Gastrocnemius medialis (tissue), 4 donors: ENCODE data around the gene GUCY2C. TPM values are rescaled to one million over a fixed set of nuclear protein-coding genes. Genes with fewer than 3 reads are reported as not detected.

ENCODE experiments used
- ATAC-seq, 2 donors: fragments of 150-250 bp; one replicate each; pipeline ENCODE4 v1.9.1; 2016
- DNase-seq, 2 donors: peaks; one replicate each; pipeline ENCODE4 v3.0.0-alpha.2; 2019
- H3K27ac ChIP-seq, 4 donors: fragments of 200-600 bp; sonication (generic); 1 replicate in 1 of 4; 2 replicates in 3 of 4; pipeline ENCODE4 v1.5.1; 2016 to 2018; ENCODE audit warnings: mild to moderate bottlenecking in 2 of 4, moderate library complexity in 1 of 4
- H3K27me3 ChIP-seq, 3 donors: fragments of 200-600 bp; sonication (generic) in 2 of 3; 1 replicate in 1 of 3; 2 replicates in 2 of 3; pipeline versions ENCODE4 v1.5.1 to v1.6.0; 2016 to 2019; ENCODE audit warnings: mild to moderate bottlenecking in 1 of 3, moderate library complexity in 1 of 3
- H3K36me3 ChIP-seq, 2 donors: fragments of 200-600 bp; sonication (generic) in 1 of 2; one replicate each; pipeline ENCODE4 v1.5.1; 2017 to 2018
- H3K4me1 ChIP-seq, 2 donors: fragments of 200-600 bp; sonication (generic) in 1 of 2; one replicate each; pipeline ENCODE4 v1.5.1; 2016 to 2017; ENCODE audit warnings: mild to moderate bottlenecking in 2 of 2
- H3K4me3 ChIP-seq, 4 donors: fragments of 200-600 bp; sonication (generic) in 3 of 4; 1 replicate in 1 of 4; 2 replicates in 3 of 4; pipeline ENCODE4 v1.5.1; 2016 to 2019; ENCODE audit warnings: mild to moderate bottlenecking in 2 of 4
- H3K9me3 ChIP-seq, 3 donors: fragments of 200-600 bp; sonication (generic) in 2 of 3; 1 replicate in 1 of 3; 2 replicates in 2 of 3; pipeline ENCODE4 v1.5.1; 2016 to 2019
- POLR2A ChIP-seq, 2 donors: fragments of 450-650 bp; IDR thresholded peaks; one replicate each; pipeline ENCODE4 v1.6.1; 2017; ENCODE audit warnings: antibody characterized with exemption in 2 of 2, mild to moderate bottlenecking in 2 of 2, moderate library complexity in 2 of 2
- in situ Hi-C, 4 donors: fragments of 200-750 bp; cut with MboI; loops; one replicate each; pipeline versions ENCODE4 v1.15.0 to v1.8.0; 2017; ENCODE audit warnings: low sequenced_read_pairs in 4 of 4
- intact Hi-C: fragments of 100-400 bp; cut with DNase I; formaldehyde crosslinking; loops from one replicate; pipeline ENCODE4 v1.15.1; 2023; ENCODE audit warnings: low total_unique reads
- total RNA-seq, 4 donors: library from RNA; depleted of rRNA; stranded (reverse); fragments of >200 nt; gene quantifications; one replicate each; pipeline versions ENCODE4 v1.1.0 to v1.2.3, GENCODE V29; 2016
- TF ChIP-seq, protein P1 (sequence below), 5 experiments: fragments of 450-650 bp in 3 of 5; fragments of 200-600 bp in 2 of 5; sonication (generic) in 2 of 5; IDR thresholded peaks in 4 of 5; conservative IDR thresholded peaks in 1 of 5; 1 replicate in 4 of 5; 2 replicates in 1 of 5; pipeline ENCODE4 v1.5.1; 2016 to 2019; ENCODE audit warnings: antibody characterized with exemption in 5 of 5, mild to moderate bottlenecking in 3 of 5, moderate library complexity in 3 of 5

The GUCY2C gene
- total RNA-seq, 4 donors from 2014 or later = 0.09 to 0.17 TPM; not detected in 2

DNA sequence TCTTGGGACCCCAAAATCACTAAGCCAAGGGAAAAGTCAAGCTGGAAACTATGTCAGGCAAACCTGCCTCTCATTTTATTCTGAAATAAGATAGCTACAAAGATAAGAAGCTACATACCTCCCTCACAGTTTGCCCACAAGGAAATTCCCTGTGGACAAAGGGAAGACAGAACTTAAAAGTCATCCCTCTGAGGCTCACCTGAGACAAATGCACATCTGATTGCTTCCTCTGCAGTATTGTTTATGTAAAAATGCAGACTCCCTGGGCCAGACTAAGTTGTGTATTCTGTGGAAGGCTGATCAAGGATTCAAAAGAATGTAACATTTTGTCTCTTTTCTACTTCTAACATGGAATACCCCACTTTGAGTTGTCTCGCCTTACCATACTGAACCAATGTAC, 126.2 kb downstream of the GUCY2C start:
- no peaks in the 10 kb centered on the region for H3K9me3 ChIP-seq
- H3K27me3 ChIP-seq = no peaks in the 10 kb centered on the region
- in situ Hi-C loops = no loop called here
- no peak for TF ChIP-seq POLR2A (IDR thresholded peaks at IDR 0.05)
- TF ChIP-seq, protein P1, sequence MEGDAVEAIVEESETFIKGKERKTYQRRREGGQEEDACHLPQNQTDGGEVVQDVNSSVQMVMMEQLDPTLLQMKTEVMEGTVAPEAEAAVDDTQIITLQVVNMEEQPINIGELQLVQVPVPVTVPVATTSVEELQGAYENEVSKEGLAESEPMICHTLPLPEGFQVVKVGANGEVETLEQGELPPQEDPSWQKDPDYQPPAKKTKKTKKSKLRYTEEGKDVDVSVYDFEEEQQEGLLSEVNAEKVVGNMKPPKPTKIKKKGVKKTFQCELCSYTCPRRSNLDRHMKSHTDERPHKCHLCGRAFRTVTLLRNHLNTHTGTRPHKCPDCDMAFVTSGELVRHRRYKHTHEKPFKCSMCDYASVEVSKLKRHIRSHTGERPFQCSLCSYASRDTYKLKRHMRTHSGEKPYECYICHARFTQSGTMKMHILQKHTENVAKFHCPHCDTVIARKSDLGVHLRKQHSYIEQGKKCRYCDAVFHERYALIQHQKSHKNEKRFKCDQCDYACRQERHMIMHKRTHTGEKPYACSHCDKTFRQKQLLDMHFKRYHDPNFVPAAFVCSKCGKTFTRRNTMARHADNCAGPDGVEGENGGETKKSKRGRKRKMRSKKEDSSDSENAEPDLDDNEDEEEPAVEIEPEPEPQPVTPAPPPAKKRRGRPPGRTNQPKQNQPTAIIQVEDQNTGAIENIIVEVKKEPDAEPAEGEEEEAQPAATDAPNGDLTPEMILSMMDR (IDR thresholded peaks at IDR 0.05 in 4 of 5, conservative IDR thresholded peaks at IDR 0.05 in 1 of 5) = no peak
- DNase-seq (no peak), ATAC-seq (no peak)
- no peak overlapping the region for H3K27ac ChIP-seq
- H3K4me3 ChIP-seq = no peak overlapping the region
- H3K4me1 ChIP-seq = peaks cover 5 to 8% of the 10 kb centered on the region in 2 donors
- intact Hi-C loops = no loop called here
- no peaks in the 10 kb centered on the region for H3K36me3 ChIP-seq

DNA sequence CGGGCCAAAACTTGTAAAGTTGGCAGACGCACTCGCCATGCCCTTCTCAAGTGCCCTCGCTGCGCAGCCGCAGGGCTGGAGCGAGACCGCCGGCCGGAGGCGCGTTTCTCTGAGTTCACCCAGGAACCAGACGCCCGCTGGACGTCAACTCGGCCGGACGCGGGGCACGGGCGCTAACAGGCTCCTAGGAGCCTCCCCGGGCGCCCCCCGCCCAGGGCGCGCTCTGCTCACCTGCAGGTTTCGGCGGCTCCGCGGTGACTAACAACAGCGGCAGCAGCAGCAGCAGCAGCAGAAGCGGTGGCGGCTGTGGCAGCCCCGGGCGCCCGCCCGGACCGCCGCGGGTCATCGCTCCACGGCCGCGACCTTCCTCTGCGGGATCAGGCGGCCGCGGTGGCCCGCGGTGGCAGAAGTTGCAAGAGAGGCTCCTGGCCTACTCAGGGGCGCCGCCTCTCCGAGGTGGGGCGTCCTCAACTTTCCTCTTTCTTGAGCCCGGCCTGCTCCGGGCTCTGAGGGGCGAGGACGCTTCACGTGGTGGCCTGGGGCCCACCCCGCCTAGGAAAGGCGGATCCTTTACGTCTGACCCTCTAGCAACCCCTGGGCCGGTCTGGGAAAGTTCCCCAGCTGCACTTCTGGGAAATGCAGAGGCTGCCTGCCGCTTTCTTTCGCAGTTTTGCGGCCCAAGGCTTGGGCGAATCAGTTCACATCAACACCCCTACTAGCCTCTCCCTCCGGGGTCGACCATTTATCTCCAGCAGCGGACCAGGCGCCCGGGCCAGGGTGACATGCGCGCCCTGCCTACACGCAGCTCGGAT, 128.8 kb downstream of the GUCY2C start, which contains the start of gene PLBD1:
PLBD1 (minus strand) TSS at position 533 of the 812 bp plus-strand sequence; CDS start at position 346, 187 bp downstream.
- Histone ChIP-seq H3K27me3 (no peaks in the 10 kb centered on the region), H3K27ac (peak within 1 kb of the TSS; percentile 84 to 94 (median 89)), H3K36me3 (no peaks in the 10 kb centered on the region), H3K9me3 (no peaks in the 10 kb centered on the region), H3K4me3 (peak within 1 kb of the TSS; percentile 63 to 73 (median 68)), H3K4me1 (peaks cover 5 to 8% of the 10 kb centered on the region in 2 donors)
- TF ChIP-seq POLR2A (IDR thresholded peaks at IDR 0.05) = peak; percentile 71 to 80
- TF ChIP-seq, protein P1 (IDR thresholded peaks at IDR 0.05 in 4 of 5, conservative IDR thresholded peaks at IDR 0.05 in 1 of 5) = no peak
- peak; percentile 87 for ATAC-seq
- DNase-seq = peak; percentile 55 to 80
- intact Hi-C loops = loop anchor here (5.0 kb wide), 1 partner anchor 200 kb away; the partner anchor contains the start of gene ATF7IP
- in situ Hi-C loops = no loop called here

DNA sequence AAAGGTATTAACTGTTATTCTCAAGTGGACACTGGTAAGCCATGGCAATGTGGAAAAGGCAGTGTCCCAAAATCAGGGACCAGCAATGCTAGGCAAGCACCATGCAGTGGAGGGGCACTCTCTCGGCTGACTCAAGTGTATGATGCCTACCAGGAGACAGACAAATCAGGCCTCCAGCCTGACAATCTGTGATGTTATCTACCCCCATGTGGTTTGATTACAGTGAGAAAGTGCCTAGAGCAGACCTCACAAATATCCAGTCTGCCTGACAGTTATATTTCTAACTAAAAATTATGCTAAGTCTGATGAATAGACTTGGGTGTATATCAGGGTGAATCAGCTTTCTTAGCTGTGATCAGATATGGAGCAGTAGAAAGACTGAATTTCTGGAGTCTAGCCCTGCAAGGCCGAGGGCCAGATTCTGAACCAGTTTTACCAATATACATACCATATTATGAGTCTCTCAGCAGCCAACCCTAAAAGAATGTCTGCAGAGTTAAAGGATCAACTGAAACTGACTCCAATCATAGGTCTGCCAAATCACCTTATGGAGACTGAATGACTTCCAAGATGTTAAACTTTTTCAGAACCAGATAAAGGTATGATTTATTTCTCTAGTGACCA, 132.0 kb downstream of the GUCY2C start:
- no peak for TF ChIP-seq POLR2A (IDR thresholded peaks at IDR 0.05)
- TF ChIP-seq, protein P1 (IDR thresholded peaks at IDR 0.05 in 4 of 5, conservative IDR thresholded peaks at IDR 0.05 in 1 of 5) = no peak
- H3K4me1 ChIP-seq = peaks cover 5 to 8% of the 10 kb centered on the region in 2 donors
- ATAC-seq (no peak), DNase-seq (no peak)
- no peak overlapping the region for H3K4me3 ChIP-seq
- H3K27me3 ChIP-seq = no peaks in the 10 kb centered on the region
- in situ Hi-C loops = no loop called here
- intact Hi-C loops = no loop called here
- H3K9me3 ChIP-seq = no peaks in the 10 kb centered on the region
- H3K36me3 ChIP-seq = no peaks in the 10 kb centered on the region
- peak overlapping the region in 1 of 4 donors; percentile 1 for H3K27ac ChIP-seq

DNA sequence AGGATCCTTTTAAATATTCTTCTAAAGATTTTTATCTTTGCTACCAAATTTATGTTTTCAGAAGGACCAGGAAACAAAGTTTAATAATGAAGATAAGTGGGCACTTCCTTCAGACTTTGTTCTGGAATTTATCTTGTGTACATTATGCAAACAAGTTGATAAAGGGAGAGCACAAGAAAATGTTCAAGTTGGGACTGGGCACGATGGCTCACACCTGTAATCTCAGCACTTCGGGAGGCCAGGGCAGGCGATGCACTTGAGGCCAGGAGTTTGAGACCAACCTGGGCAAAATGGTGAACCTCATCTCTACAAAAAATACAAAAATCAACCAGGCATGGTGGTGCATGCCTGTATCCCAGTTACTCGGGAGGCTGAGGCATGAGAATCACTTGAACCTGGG, 133.4 kb downstream of the GUCY2C start:
- DNase-seq (no peak), ATAC-seq (no peak)
- Histone ChIP-seq H3K27me3 (no peaks in the 10 kb centered on the region), H3K9me3 (no peaks in the 10 kb centered on the region), H3K36me3 (no peaks in the 10 kb centered on the region), H3K4me1 (no peaks in the 10 kb centered on the region), H3K4me3 (no peak overlapping the region), H3K27ac (no peak overlapping the region)
- in situ Hi-C loops = no loop called here
- intact Hi-C loops = no loop called here
- no peak for TF ChIP-seq POLR2A (IDR thresholded peaks at IDR 0.05)
- TF ChIP-seq, protein P1 (IDR thresholded peaks at IDR 0.05 in 4 of 5, conservative IDR thresholded peaks at IDR 0.05 in 1 of 5) = no peak

Other genes with a start within 250 kb of the GUCY2C start
- 1 to 10 TPM; 3.0 to 7.1 (median 5.8) TPM for gene PLBD1, start 128.7 kb downstream of the GUCY2C start, total RNA-seq
- gene WBP11, start 106.9 kb upstream of the GUCY2C start, total RNA-seq = 10 to 100 TPM; 20.2 to 39.5 (median 28.4) TPM
- 1 to 10 TPM in 1 of 4 donors, under 1 TPM in 1, not detected in 2; 0.33 to 3.8 TPM for gene C12orf60, start 107.1 kb upstream of the GUCY2C start, total RNA-seq
- under 1 TPM in 1 of 4 donors, not detected in 3; 0.12 TPM for gene SMCO3, start 117.6 kb upstream of the GUCY2C start, total RNA-seq
- gene ART4, start 146.9 kb upstream of the GUCY2C start, total RNA-seq = 1 to 10 TPM in 2 of 4 donors, under 1 TPM in 2; 0.44 to 1.6 (median 1.3) TPM
- 10 to 100 TPM; 32.4 to 67.3 (median 47.1) TPM for gene MGP, start 189.3 kb upstream of the GUCY2C start, total RNA-seq
- gene ERP27, start 241.9 kb upstream of the GUCY2C start, total RNA-seq = under 1 TPM in 1 of 4 donors, not detected in 3; 0.42 TPM